Stomach smooth muscle (tissue), 2 donors: Measurements from ENCODE around the gene FBXL17.
"Not testable (repeated sequence)": the region's sequence is repeated elsewhere in the genome, so short reads cannot be mapped to it uniquely, and the experiment has no call there.

Source experiments
- H3K27ac ChIP-seq: one replicate; pipeline ENCODE4 v1.7.0; 2013; ENCODE audit warnings: mild to moderate bottlenecking, low read length, inconsistent platforms
- H3K27me3 ChIP-seq, 2 donors: one replicate each; pipeline ENCODE4 v1.7.0; 2013; ENCODE audit warnings: low read length in 2 of 2; ENCODE audit not compliant: insufficient read depth in 2 of 2, control insufficient read depth in 1 of 2
- H3K36me3 ChIP-seq, 2 donors: one replicate each; pipeline ENCODE4 v1.7.0; 2013; ENCODE audit warnings: low read length in 2 of 2; ENCODE audit not compliant: control insufficient read depth in 2 of 2, insufficient read depth in 2 of 2
- H3K4me1 ChIP-seq: one replicate; pipeline ENCODE4 v1.7.0; 2013; ENCODE audit warnings: low read length; ENCODE audit not compliant: control insufficient read depth, insufficient read depth
- H3K4me3 ChIP-seq, 2 donors: one replicate each; pipeline ENCODE4 v1.7.0; 2013; ENCODE audit warnings: low read length in 2 of 2
- H3K9ac ChIP-seq, 2 donors: one replicate each; pipeline ENCODE4 v1.7.0; 2013; ENCODE audit warnings: low read length in 2 of 2, mild to moderate bottlenecking in 1 of 2
- H3K9me3 ChIP-seq, 2 donors: one replicate each; pipeline ENCODE4 v1.7.0; 2013; ENCODE audit warnings: low read length in 2 of 2; ENCODE audit not compliant: control insufficient read depth in 2 of 2
- donor health status: healthy.
- donor health status: Pancreatic carcinoma.

The FBXL17 gene

GRCh38 chr5:108152854-108153253 is 229.0 kb downstream of the FBXL17 start:
- H3K9me3 ChIP-seq, H3K27me3 ChIP-seq, H3K4me1 ChIP-seq, H3K27ac ChIP-seq, H3K36me3 ChIP-seq, H3K4me3 ChIP-seq, H3K9ac ChIP-seq: not testable (repeated sequence)

GRCh38 chr5:108149369-108149768 is 232.5 kb downstream of the FBXL17 start:
- no peak overlapping the region for H3K4me3 ChIP-seq
- H3K4me1 ChIP-seq: no peaks in the 10 kb centered on the region
- H3K9me3 ChIP-seq: no peaks in the 10 kb centered on the region
- H3K27ac ChIP-seq: no peak overlapping the region
- H3K36me3 ChIP-seq: no peaks in the 10 kb centered on the region
- no peaks in the 10 kb centered on the region for H3K27me3 ChIP-seq
- H3K9ac ChIP-seq: no peak overlapping the region

GRCh38 chr5:108148715-108149139 is 233.2 kb downstream of the FBXL17 start:
- H3K9ac ChIP-seq: no peak overlapping the region
- no peak overlapping the region for H3K4me3 ChIP-seq
- H3K36me3 ChIP-seq: no peaks in the 10 kb centered on the region
- no peaks in the 10 kb centered on the region for H3K27me3 ChIP-seq
- H3K4me1 ChIP-seq: no peaks in the 10 kb centered on the region
- no peak overlapping the region for H3K27ac ChIP-seq
- H3K9me3 ChIP-seq: no peaks in the 10 kb centered on the region

DNA sequence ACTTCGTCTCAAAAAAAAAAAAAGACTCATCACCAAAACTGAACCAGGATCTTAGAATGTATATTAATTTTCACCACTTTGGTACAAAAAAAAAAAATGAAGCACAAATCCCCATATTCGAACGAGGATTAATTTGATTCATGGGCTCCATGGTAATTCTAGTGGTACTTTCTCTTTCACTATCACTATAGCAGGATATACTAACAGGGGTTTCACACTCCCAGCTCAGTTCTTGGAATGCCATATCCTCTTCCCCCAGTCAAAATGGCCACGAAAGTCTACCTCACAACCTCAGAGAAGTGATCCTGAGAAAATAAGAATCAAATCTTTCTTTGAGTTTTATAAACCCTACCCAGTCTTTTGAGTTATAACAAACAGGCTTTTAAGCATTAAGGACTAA is 235.7 kb downstream of the FBXL17 start:
- Histone ChIP-seq H3K36me3 (no peaks in the 10 kb centered on the region), H3K27ac (no peak overlapping the region), H3K4me3 (no peak overlapping the region), H3K27me3 (no peaks in the 10 kb centered on the region), H3K9ac (no peak overlapping the region), H3K9me3 (no peaks in the 10 kb centered on the region), H3K4me1 (no peaks in the 10 kb centered on the region)

DNA sequence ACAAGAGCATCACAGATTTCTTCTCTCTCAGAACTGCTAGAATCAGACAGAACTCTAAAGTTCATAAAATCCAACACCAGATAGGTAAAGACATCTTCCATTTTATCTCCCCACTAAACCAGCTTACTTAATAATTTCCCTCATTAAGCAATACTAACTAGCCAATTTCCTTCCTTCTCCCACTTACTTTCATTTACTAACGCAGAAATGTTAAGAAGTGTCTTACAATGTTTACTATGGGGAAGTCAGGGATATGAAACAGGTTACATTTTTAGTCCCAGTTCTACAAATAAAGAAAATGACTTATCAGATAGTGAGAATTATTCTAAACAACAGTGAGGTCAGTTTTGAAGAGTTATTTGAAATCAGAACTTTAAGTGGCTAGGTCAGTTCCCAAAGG is 236.5 kb downstream of the FBXL17 start:
- H3K9me3 ChIP-seq: no peaks in the 10 kb centered on the region
- no peaks in the 10 kb centered on the region for H3K36me3 ChIP-seq
- no peak overlapping the region for H3K27ac ChIP-seq
- H3K27me3 ChIP-seq: no peaks in the 10 kb centered on the region
- no peak overlapping the region for H3K4me3 ChIP-seq
- no peaks in the 10 kb centered on the region for H3K4me1 ChIP-seq
- no peak overlapping the region for H3K9ac ChIP-seq

GRCh38 chr5:108144332-108144731 is 237.6 kb downstream of the FBXL17 start:
- H3K4me3 ChIP-seq: no peak overlapping the region
- no peaks in the 10 kb centered on the region for H3K9me3 ChIP-seq
- H3K9ac ChIP-seq: no peak overlapping the region
- no peaks in the 10 kb centered on the region for H3K36me3 ChIP-seq
- no peaks in the 10 kb centered on the region for H3K4me1 ChIP-seq
- no peak overlapping the region for H3K27ac ChIP-seq
- H3K27me3 ChIP-seq: no peaks in the 10 kb centered on the region

DNA sequence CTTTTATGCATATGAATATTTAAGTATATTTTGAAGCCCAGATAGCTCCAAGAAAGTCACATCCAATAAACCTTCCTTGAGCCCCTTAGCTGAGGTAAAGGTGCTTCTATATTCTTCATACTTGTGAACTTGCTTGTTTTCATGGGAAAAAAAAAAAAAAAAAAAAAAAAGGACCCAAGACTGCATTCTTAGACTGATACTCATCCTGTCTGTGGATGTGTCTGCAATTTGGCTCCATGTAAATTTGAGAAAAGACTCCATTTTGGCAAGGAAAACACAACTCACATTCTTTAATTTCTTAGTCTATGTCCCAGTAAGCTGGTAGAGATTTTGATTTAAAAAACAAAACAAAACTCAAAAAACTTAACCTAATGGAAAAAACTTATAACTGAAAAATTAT is 238.3 kb downstream of the FBXL17 start:
- Histone ChIP-seq H3K27me3 (no peaks in the 10 kb centered on the region), H3K9me3 (no peaks in the 10 kb centered on the region), H3K4me1 (no peaks in the 10 kb centered on the region), H3K4me3 (no peak overlapping the region), H3K27ac (no peak overlapping the region), H3K9ac (no peak overlapping the region), H3K36me3 (no peaks in the 10 kb centered on the region)

- Histone ChIP-seq H3K9ac (no peak overlapping the region), H3K4me3 (no peak overlapping the region), H3K27me3 (no peaks in the 10 kb centered on the region), H3K36me3 (no peaks in the 10 kb centered on the region), H3K27ac (no peak overlapping the region), H3K4me1 (no peaks in the 10 kb centered on the region), H3K9me3 (no peaks in the 10 kb centered on the region)
Observed at GRCh38 chr5:108141676-108142075, 240.2 kb downstream of the FBXL17 start.

GRCh38 chr5:108136493-108136892 is 245.4 kb downstream of the FBXL17 start:
- Histone ChIP-seq H3K9ac (no peak overlapping the region), H3K36me3 (no peaks in the 10 kb centered on the region), H3K4me3 (no peak overlapping the region), H3K27me3 (no peaks in the 10 kb centered on the region), H3K27ac (no peak overlapping the region), H3K4me1 (no peaks in the 10 kb centered on the region), H3K9me3 (no peaks in the 10 kb centered on the region)

DNA sequence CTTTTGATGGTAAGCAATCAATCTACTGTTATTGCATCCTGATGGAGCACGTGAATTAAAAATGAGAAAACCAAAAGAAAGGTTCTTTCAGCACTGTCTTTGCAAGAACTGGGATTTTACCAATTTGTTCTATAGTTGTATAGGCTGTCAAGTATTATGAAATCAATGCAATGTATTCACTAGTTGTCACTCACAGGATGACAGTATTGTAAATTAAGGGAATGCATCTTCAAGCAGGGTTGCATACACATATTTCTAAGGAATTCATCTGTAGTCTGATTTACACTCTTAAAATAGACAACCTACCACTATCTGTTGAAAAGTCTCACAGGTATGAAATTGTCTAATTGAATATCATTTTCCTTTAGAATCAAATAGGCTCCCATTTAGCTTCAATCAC is 252.8 kb downstream of the FBXL17 start:
- no peak overlapping the region for H3K4me3 ChIP-seq
- H3K4me1 ChIP-seq: no peaks in the 10 kb centered on the region
- H3K9me3 ChIP-seq: no peaks in the 10 kb centered on the region
- no peak overlapping the region for H3K9ac ChIP-seq
- H3K27me3 ChIP-seq: no peaks in the 10 kb centered on the region
- no peaks in the 10 kb centered on the region for H3K36me3 ChIP-seq
- H3K27ac ChIP-seq: no peak overlapping the region

DNA sequence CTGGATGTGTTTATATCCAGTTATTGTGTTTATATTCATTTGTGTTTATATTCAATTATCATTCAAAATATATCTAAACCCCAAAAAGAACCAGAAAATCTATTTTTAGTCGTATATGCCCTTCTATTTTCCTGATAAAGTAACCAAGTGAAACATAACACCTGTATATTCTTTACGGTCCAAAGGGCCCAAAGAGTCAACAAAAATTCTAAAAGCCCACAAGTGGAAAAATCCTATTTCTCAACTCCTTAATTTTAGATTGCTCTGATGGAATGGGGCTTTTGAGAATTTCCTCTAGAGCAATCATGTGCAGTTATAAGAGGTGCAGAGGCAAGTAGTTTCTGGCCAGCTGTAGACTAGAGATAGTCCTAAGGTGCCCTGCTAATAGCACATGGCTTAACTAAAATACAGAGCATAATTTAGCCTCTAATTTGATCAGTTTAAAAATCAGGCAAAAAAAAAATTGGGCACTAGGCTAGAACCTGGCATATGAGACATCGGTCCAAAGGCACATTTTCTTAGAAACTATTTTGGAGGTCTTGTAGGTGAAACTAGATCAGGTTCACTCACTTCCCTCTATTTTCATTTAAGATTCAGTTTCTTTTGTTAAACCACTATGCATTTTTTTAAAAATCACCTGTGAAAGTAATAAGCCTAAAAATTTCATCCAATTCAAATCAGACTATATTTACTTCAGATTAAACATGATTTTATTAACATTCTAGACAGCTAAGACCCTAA is 256.0 kb downstream of the FBXL17 start:
- H3K36me3 ChIP-seq: no peaks in the 10 kb centered on the region
- no peak overlapping the region for H3K9ac ChIP-seq
- H3K9me3 ChIP-seq: no peaks in the 10 kb centered on the region
- H3K4me3 ChIP-seq: no peak overlapping the region
- no peaks in the 10 kb centered on the region for H3K27me3 ChIP-seq
- no peaks in the 10 kb centered on the region for H3K4me1 ChIP-seq
- H3K27ac ChIP-seq: no peak overlapping the region
